ENCODE data around the gene FARS2. TPM values are rescaled to one million over a fixed set of nuclear protein-coding genes. Genes with fewer than 3 reads are reported as not detected.

FARS2 gene
- total and polyA plus RNA-seq, 7 donors, result 10.6 to 17.5 (median 14.4) TPM

GRCh38 chr6:5718231-5718947, 457.1 kb downstream of the FARS2 start:
- no peak for ATAC-seq
- H3K4me3 ChIP-seq, result no peak overlapping the region
- DNase-seq, result no peak
- WGBS, 3 donors, result 57 to 73% (median 59%) methylated on average over 5 of the region's 5 CpGs
- intact Hi-C loops (cut with DNase I), result no loop called here
- H3K9me3 ChIP-seq, result peaks cover 9% of the 10 kb centered on the region
- H3K4me1 ChIP-seq, result peaks cover 2% of the 10 kb centered on the region
- no peaks in the 10 kb centered on the region for H3K36me3 ChIP-seq (ENCODE audit: insufficient read depth in 1 of 2, low read depth in 1 of 2)
- H3K27me3 ChIP-seq (ENCODE audit: insufficient read depth in 3 of 3, low read length in 2 of 3), result no peaks in the 10 kb centered on the region
- TF ChIP-seq, protein P1, sequence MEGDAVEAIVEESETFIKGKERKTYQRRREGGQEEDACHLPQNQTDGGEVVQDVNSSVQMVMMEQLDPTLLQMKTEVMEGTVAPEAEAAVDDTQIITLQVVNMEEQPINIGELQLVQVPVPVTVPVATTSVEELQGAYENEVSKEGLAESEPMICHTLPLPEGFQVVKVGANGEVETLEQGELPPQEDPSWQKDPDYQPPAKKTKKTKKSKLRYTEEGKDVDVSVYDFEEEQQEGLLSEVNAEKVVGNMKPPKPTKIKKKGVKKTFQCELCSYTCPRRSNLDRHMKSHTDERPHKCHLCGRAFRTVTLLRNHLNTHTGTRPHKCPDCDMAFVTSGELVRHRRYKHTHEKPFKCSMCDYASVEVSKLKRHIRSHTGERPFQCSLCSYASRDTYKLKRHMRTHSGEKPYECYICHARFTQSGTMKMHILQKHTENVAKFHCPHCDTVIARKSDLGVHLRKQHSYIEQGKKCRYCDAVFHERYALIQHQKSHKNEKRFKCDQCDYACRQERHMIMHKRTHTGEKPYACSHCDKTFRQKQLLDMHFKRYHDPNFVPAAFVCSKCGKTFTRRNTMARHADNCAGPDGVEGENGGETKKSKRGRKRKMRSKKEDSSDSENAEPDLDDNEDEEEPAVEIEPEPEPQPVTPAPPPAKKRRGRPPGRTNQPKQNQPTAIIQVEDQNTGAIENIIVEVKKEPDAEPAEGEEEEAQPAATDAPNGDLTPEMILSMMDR (IDR thresholded peaks at IDR 0.05), result no peak
- no peak overlapping the region for H3K27ac ChIP-seq

DNA sequence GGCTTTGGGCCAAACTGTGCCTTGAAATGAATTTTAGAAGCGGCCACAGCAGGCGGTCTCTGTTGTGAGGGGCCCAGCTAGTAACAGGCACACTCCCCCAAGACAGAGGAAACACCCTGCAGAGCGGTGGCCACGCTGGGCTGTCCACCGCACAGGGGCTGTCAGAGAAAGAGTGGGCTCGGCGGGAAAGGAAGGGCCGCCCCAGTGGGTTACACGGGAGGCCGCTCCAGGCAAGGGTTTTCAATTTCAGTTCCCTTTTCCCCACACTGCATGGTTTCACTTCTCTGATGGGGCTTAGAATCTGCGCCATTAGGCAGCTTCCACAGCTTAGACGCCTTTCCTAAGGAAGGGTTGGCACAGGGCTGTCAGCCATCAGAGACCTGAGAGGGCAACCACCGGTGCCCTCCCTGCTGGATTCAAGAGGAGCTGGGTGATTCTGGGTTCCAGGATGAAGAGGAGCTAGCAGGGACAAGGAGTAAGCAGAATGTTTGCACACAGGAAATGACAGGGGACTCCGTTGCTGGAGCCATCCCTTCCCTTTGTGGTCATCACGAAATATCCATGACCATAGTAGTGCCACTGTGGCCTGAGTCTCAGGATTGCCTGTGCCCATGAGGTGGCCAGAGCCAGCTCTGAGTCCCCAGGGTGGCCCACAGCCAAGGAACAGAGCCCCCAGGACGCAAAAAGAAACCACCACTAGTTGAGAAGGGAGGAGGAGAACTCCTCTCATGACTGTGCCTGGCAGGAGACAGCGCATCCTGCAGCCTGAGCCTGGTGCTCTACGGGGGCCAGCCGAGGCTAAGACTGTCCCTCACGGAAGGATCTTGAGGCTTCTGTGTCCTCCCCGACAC, 462.8 kb downstream of the FARS2 start:
- intact Hi-C loops (cut with DNase I), result no loop called here
- Histone ChIP-seq H3K27ac (no peak overlapping the region), H3K27me3 (ENCODE audit: insufficient read depth in 3 of 3, low read length in 2 of 3) (no peaks in the 10 kb centered on the region), H3K36me3 (ENCODE audit: insufficient read depth in 1 of 2, low read depth in 1 of 2) (no peaks in the 10 kb centered on the region), H3K4me3 (no peak overlapping the region), H3K4me1 (no peaks in the 10 kb centered on the region), H3K9me3 (no peaks in the 10 kb centered on the region)
- peak in 1 of 4 donors; percentile 36 for ATAC-seq
- TF ChIP-seq, protein P1 (IDR thresholded peaks at IDR 0.05), result no peak
- 79 to 83% (median 81%) methylated on average over 21 of the region's 21 CpGs for WGBS, 3 donors
- DNase-seq, result no peak

- intact Hi-C loops (cut with DNase I), result no loop called here
- H3K4me3 ChIP-seq, result no peak overlapping the region
- ATAC-seq (no peak), DNase-seq (no peak)
- H3K4me1 ChIP-seq, result peaks cover under 1% of the 10 kb centered on the region
- H3K27me3 ChIP-seq (ENCODE audit: insufficient read depth in 3 of 3, low read length in 2 of 3), result no peaks in the 10 kb centered on the region
- no peaks in the 10 kb centered on the region for H3K9me3 ChIP-seq
- H3K36me3 ChIP-seq (ENCODE audit: insufficient read depth in 1 of 2, low read depth in 1 of 2), result no peaks in the 10 kb centered on the region
- H3K27ac ChIP-seq, result no peak overlapping the region
- WGBS, 3 donors, result 80 to 92% (median 84%) methylated on average over 10 of the region's 10 CpGs
- TF ChIP-seq, protein P1 (IDR thresholded peaks at IDR 0.05), result no peak
Measured at GRCh38 chr6:5724911-5725310, 463.6 kb downstream of the FARS2 start.

DNA sequence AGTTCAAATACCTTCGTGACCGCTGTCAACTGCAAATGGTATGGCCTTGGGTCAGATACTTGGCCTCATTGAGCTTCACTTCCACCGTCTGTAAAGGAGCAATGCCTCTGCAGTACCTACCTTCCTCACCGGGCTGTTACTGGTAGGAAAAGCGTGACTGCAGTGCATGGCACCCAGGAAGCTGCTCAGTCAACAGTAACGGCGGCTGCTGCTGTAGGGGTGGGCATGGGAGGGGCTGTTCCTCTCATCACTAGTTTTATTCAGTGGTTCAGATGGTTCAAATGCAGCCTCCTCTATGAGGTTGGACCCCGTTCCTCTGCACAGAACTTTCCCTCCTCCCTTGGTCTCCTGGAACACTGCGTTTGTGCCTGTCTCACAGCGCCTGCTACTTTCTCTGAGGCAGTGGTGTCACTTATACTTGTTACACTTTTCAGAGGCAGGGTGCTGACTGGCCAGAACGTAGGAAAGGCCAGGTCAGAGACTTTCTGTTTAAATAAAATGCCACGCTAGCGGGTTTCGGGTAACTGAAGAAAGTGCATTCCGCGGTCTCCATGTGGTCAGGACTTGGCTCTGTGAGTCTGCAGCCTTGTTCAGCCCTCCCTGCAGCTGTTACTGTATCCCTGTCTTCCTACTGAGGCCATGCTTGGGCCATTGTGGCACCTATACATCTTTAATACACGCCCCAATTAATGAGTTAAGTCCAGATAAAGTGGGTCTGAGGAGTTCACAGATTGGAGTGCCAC, 465.8 kb downstream of the FARS2 start:
- no peak overlapping the region for H3K27ac ChIP-seq
- ATAC-seq (peak; percentile 47 to 82 (median 70)), DNase-seq (no peak)
- H3K36me3 ChIP-seq (ENCODE audit: insufficient read depth in 1 of 2, low read depth in 1 of 2), result no peaks in the 10 kb centered on the region
- no peak overlapping the region for H3K4me3 ChIP-seq
- no peaks in the 10 kb centered on the region for H3K9me3 ChIP-seq
- H3K27me3 ChIP-seq (ENCODE audit: insufficient read depth in 3 of 3, low read length in 2 of 3), result no peaks in the 10 kb centered on the region
- H3K4me1 ChIP-seq, result peaks cover 5% of the 10 kb centered on the region
- WGBS, 3 donors, result 80 to 85% (median 81%) methylated on average over 17 of the region's 17 CpGs
- intact Hi-C loops (cut with DNase I), result no loop called here
- TF ChIP-seq, protein P1 (IDR thresholded peaks at IDR 0.05), result no peak
